ENCODE results near the gene MGARP. TPM values are rescaled to one million over a fixed set of nuclear protein-coding genes. Genes with fewer than 3 reads are reported as not detected.

Gene MGARP
- total RNA-seq, 4 donors from 2014 or later = 0.71 to 2.1 (median 1.1) TPM

DNA sequence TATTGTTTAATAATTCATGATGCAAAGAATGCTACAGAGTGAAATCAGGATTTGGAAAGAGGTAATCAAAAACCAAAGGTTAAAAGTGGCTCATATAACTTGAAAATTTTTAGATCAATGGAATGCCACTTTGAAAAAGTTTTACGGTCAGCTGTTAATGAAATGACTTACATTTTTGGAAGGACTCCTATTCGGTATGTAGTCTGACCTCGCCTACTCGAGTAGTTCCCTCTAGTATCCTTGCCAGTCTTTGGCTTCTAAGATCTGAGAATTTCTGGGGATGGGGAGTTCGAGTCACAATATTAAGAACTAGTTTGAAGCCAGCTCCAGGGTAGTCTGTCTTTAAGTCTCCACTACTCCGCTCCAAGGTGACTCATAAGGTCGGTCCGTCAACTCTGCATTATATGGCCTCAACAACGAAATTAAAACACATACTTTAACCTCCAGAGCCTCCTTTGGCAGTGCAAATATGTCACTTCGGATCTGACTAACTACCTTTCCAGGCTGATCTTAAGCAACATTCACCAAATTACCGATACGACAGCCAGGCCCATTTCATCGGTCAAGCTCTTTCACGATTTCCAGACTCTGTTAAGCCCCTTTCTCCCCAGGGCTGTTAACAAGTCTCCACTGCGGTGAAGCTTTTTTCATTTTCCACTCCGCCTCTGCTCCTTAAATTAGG is 20.5 kb upstream of the MGARP start:
- intact Hi-C loops (cut with DNase I) = no loop called here
- DNase-seq = peak in 1 of 2 donors; percentile 11
- H3K36me3 ChIP-seq = peaks cover 0 to 6% of the 10 kb centered on the region in 2 donors
- TF ChIP-seq, protein P1, sequence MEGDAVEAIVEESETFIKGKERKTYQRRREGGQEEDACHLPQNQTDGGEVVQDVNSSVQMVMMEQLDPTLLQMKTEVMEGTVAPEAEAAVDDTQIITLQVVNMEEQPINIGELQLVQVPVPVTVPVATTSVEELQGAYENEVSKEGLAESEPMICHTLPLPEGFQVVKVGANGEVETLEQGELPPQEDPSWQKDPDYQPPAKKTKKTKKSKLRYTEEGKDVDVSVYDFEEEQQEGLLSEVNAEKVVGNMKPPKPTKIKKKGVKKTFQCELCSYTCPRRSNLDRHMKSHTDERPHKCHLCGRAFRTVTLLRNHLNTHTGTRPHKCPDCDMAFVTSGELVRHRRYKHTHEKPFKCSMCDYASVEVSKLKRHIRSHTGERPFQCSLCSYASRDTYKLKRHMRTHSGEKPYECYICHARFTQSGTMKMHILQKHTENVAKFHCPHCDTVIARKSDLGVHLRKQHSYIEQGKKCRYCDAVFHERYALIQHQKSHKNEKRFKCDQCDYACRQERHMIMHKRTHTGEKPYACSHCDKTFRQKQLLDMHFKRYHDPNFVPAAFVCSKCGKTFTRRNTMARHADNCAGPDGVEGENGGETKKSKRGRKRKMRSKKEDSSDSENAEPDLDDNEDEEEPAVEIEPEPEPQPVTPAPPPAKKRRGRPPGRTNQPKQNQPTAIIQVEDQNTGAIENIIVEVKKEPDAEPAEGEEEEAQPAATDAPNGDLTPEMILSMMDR (IDR thresholded peaks at IDR 0.05) = no peak
- TF ChIP-seq POLR2A (IDR thresholded peaks at IDR 0.05) = no peak
- no peaks in the 10 kb centered on the region for H3K9me3 ChIP-seq
- H3K4me1 ChIP-seq = peaks cover 20 to 23% of the 10 kb centered on the region in 2 donors
- H3K4me3 ChIP-seq (replicated peaks in 1 of 3) = peak overlapping the region; percentile 21 to 83 (median 55)
- H3K27ac ChIP-seq = peak overlapping the region; percentile 87 to 88 (median 88)
- whole genome bisulfite sequencing, 2 donors = 10 to 11% methylated on average over 16 of the region's 16 CpGs
- H3K27me3 ChIP-seq = no peaks in the 10 kb centered on the region

DNA sequence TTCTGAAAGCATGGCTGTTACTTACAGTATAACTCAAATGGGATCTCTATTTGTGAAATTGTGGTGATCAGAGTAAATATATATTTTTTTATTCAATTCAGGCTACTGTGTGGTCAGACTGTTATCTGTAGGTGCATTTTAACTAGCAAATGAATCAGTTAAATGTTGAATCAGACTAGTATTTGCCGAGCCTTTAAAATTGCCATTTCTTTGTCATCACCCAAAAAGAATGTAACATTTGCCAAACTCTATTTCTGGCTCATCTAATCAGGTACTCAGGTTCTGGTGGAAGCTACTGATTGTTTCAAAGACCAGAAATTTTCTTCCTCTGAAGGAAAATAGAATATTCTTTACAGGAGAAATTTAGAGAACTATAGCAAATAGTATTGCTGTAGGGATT is 19.5 kb upstream of the MGARP start:
- intact Hi-C loops (cut with DNase I) = loop anchor here (5.0 kb wide), 2 partner anchors 122 to 267 kb away; partner anchors contain the start of gene ELF2
- DNase-seq = no peak
- no peak for TF ChIP-seq POLR2A (IDR thresholded peaks at IDR 0.05)
- TF ChIP-seq, protein P1 (IDR thresholded peaks at IDR 0.05) = no peak
- 64 to 88% methylated on average over 1 of the region's 1 CpG for WGBS, 2 donors
- H3K36me3 ChIP-seq = no peaks in the 10 kb centered on the region
- peaks cover 23 to 25% of the 10 kb centered on the region in 2 donors for H3K4me1 ChIP-seq
- no peak overlapping the region for H3K27ac ChIP-seq
- H3K4me3 ChIP-seq (replicated peaks in 1 of 3) = peak overlapping the region in 1 of 3 donors; percentile 83
- no peaks in the 10 kb centered on the region for H3K27me3 ChIP-seq
- no peaks in the 10 kb centered on the region for H3K9me3 ChIP-seq

- TF ChIP-seq, protein P1 (IDR thresholded peaks at IDR 0.05) = no peak
- TF ChIP-seq POLR2A (IDR thresholded peaks at IDR 0.05) = no peak
- Histone ChIP-seq H3K9me3 (no peaks in the 10 kb centered on the region), H3K36me3 (peaks cover 0 to 5% of the 10 kb centered on the region in 2 donors), H3K4me1 (peaks cover 10 to 13% of the 10 kb centered on the region in 2 donors), H3K27ac (no peak overlapping the region), H3K27me3 (no peaks in the 10 kb centered on the region), H3K4me3 (replicated peaks in 1 of 3) (no peak overlapping the region)
- no peak for DNase-seq
- intact Hi-C loops (cut with DNase I) = loop anchor here (5.0 kb wide), 2 partner anchors 120 to 265 kb away; partner anchors contain the start of gene ELF2
- 94% methylated on average over 2 of the region's 2 CpGs for WGBS, 2 donors
Measured at GRCh38 chr4:139297001-139297410, 17.0 kb upstream of the MGARP start.

DNA sequence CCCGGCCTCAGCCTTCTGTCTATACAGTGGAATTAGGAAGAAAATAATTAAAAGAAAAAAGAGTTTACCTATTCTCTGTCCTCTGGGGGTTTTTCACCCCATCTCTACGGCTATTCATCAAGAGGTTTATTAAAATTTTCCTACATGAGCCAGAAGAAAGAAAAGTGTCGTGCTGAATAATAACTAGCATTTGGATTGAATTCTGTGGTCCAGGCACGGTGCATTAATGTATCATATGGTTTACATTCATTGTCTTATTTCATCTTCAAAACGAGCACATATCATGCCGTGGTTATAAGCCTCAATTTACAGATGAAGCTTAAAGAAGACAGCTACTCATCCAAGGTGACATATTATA is 15.9 kb upstream of the MGARP start:
- H3K4me1 ChIP-seq = peaks cover 10 to 13% of the 10 kb centered on the region in 2 donors
- peaks cover 5 to 13% of the 10 kb centered on the region in 2 donors for H3K36me3 ChIP-seq
- no peaks in the 10 kb centered on the region for H3K27me3 ChIP-seq
- 22 to 35% methylated on average over 6 of the region's 6 CpGs for WGBS, 2 donors
- intact Hi-C loops (cut with DNase I) = loop anchor here (5.0 kb wide), 2 partner anchors 119 to 264 kb away; partner anchors contain the start of gene ELF2
- H3K4me3 ChIP-seq (replicated peaks in 1 of 3) = no peak overlapping the region
- H3K27ac ChIP-seq = peak overlapping the region in 1 of 3 donors; percentile 72
- no peak for TF ChIP-seq POLR2A (IDR thresholded peaks at IDR 0.05)
- TF ChIP-seq, protein P1 (IDR thresholded peaks at IDR 0.05) = peak in 1 of 6 experiments; percentile 1
- H3K9me3 ChIP-seq = no peaks in the 10 kb centered on the region
- no peak for DNase-seq
